ENCODE measurements around the gene RGL1.

- no peak for TF ChIP-seq YY1 (IDR thresholded peaks at IDR 0.05; ENCODE audit: insufficient read depth, insufficient read length)
- no peak for TF ChIP-seq SUZ12 (IDR thresholded peaks at IDR 0.05; ENCODE audit: extremely low read depth, insufficient read depth, insufficient read length)
- no peak for TF ChIP-seq ZNF274 (IDR thresholded peaks at IDR 0.05; ENCODE audit: low read depth, low read length)
These were observed 10.8 kb upstream of the RGL1 start for GRCh38 chr1:183794088-183794487.
